Progenitor cell of endocrine pancreas (in vitro differentiated cells): Measurements from ENCODE around the gene NRIP2. TPM values are rescaled to one million over a fixed set of nuclear protein-coding genes. Genes with fewer than 3 reads are reported as not detected.
A peak's percentile ranks its signal among the peaks of the same experiment; 100 is the strongest.

Experiments
- DNase-seq: peaks from one replicate; pipeline ENCODE4 v3.0.0; 2021; ENCODE audit warnings: low spot score; ENCODE audit not compliant: unreplicated experiment
- H3K27ac Mint-ChIP-seq: 2 replicates; pipeline ENCODE4 v1.8.0; 2021; ENCODE audit warnings: mild to moderate bottlenecking, moderate library complexity, mixed read lengths
- H3K27me3 Mint-ChIP-seq: 2 replicates; pipeline ENCODE4 v1.8.0; 2021; ENCODE audit warnings: mixed read lengths
- H3K36me3 Mint-ChIP-seq: 2 replicates; pipeline ENCODE4 v1.8.0; 2022; ENCODE audit warnings: mixed read lengths; ENCODE audit not compliant: insufficient read depth
- H3K4me1 Mint-ChIP-seq: 2 replicates; pipeline ENCODE4 v1.8.0; 2021; ENCODE audit warnings: low read depth, mixed read lengths
- H3K4me3 Mint-ChIP-seq: 2 replicates; pipeline ENCODE4 v1.8.0; 2021; ENCODE audit warnings: low read depth, mild to moderate bottlenecking, moderate library complexity, mixed read lengths
- H3K9me3 Mint-ChIP-seq: 2 replicates; pipeline ENCODE4 v1.8.0; 2021; ENCODE audit warnings: low read depth, mixed read lengths
- CTCF ChIP-seq: fragments of 200-600 bp; sonication (generic); IDR thresholded peaks from one replicate; pipeline ENCODE4 v1.5.0; 2021; ENCODE audit warnings: antibody characterized with exemption, mild to moderate bottlenecking; ENCODE audit not compliant: unreplicated experiment
- total RNA-seq: library from RNA; stranded (reverse); gene quantifications from 2 replicates; pipeline ENCODE4 v1.2.1, GENCODE V29; 2021

The NRIP2 gene
- total RNA-seq, 1 donor from 2014 or later: not detected

GRCh38 chr12:2855546-2855945, 20.7 kb upstream of the NRIP2 start:
- Mint-ChIP-seq H3K36me3 (peaks cover 6% of the 10 kb centered on the region), H3K4me1 (peaks cover 15% of the 10 kb centered on the region), H3K27me3 (peaks cover 13% of the 10 kb centered on the region), H3K27ac (no peak overlapping the region), H3K4me3 (no peak overlapping the region), H3K9me3 (no peaks in the 10 kb centered on the region)
- DNase-seq: no peak
- TF ChIP-seq CTCF: no peak

GRCh38 chr12:2854669-2855453, 20.0 kb upstream of the NRIP2 start:
- Mint-ChIP-seq H3K36me3 (peaks cover 2% of the 10 kb centered on the region), H3K4me3 (no peak overlapping the region), H3K27ac (no peak overlapping the region), H3K9me3 (no peaks in the 10 kb centered on the region), H3K4me1 (peaks cover 15% of the 10 kb centered on the region), H3K27me3 (peaks cover 13% of the 10 kb centered on the region)
- no peak for DNase-seq
- TF ChIP-seq CTCF: no peak

GRCh38 chr12:2853626-2854025, 18.8 kb upstream of the NRIP2 start:
- Mint-ChIP-seq H3K4me3 (no peak overlapping the region), H3K27me3 (peaks cover 13% of the 10 kb centered on the region), H3K27ac (peak overlapping the region; percentile 12), H3K36me3 (peaks cover under 1% of the 10 kb centered on the region), H3K9me3 (no peaks in the 10 kb centered on the region), H3K4me1 (peaks cover 18% of the 10 kb centered on the region)
- peak; percentile 98 for TF ChIP-seq CTCF
- DNase-seq: peak; percentile 93

- Mint-ChIP-seq H3K27me3 (peaks cover 16% of the 10 kb centered on the region), H3K4me3 (no peak overlapping the region), H3K4me1 (peaks cover 12% of the 10 kb centered on the region), H3K27ac (no peak overlapping the region), H3K9me3 (no peaks in the 10 kb centered on the region), H3K36me3 (no peaks in the 10 kb centered on the region)
- no peak for DNase-seq
- TF ChIP-seq CTCF: no peak
Measured at GRCh38 chr12:2851931-2852330, 17.1 kb upstream of the NRIP2 start.

GRCh38 chr12:2845280-2845679, 10.4 kb upstream of the NRIP2 start:
- Mint-ChIP-seq H3K27ac (no peak overlapping the region), H3K4me3 (no peak overlapping the region), H3K27me3 (peaks cover 6% of the 10 kb centered on the region), H3K9me3 (no peaks in the 10 kb centered on the region), H3K4me1 (peaks cover 9% of the 10 kb centered on the region), H3K36me3 (peaks cover 2% of the 10 kb centered on the region)
- TF ChIP-seq CTCF: no peak
- no peak for DNase-seq
